SHP77 treated with DMSO at 0.1 percent for 48 hours (cell line): ENCODE results near the gene MINDY2.
"Not testable (repeated sequence)": the region's sequence is repeated elsewhere in the genome, so short reads cannot be mapped to it uniquely, and the experiment has no call there.

Experiments
- DNase-seq: peaks from one replicate; lab custom pipeline; 2025; lab: John Stamatoyannopoulos, UW

Gene MINDY2

GRCh38 chr15:58830556-58830955, 59.5 kb downstream of the MINDY2 start:
- DNase-seq: no peak

GRCh38 chr15:58833681-58834426, 62.8 kb downstream of the MINDY2 start:
- not testable (repeated sequence) for DNase-seq

DNA sequence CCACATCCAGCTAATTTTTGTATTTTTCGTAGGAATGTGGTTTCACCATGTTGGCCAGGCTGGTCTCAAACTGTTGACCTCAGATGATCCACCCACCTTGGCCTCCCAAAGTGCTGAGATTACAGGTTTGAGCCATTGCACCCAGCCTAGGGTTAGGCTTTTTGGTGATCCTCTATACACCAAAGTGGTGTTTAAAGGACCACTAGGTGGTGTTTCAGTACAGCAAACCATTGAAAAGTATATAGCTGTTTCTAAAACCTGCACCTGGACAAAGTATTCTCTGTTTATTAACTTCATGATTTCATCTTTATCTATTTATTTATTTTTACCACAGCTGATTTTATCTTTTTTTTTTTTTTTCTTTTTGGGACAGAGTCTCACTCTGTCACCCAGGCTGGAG, 68.4 kb downstream of the MINDY2 start:
- no peak for DNase-seq

DNA sequence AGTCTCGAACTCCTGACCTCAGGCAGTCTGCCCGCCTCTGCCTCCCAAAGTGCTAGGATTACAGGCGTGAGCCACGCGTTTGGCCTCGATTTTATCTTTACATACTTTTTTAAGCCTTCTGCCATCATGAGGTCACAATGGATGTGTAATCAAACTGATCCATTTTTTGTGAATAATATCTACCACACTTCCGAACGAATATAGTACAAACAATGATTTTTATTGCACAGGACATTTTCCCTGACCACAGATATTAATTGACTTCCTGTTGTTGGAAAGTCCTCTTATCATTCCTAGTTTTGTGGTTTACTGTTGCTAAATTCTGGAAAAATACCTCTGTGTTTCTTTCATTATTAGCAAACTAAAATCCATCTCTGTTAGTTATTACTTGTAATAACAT, 68.9 kb downstream of the MINDY2 start:
- DNase-seq: no peak

DNA sequence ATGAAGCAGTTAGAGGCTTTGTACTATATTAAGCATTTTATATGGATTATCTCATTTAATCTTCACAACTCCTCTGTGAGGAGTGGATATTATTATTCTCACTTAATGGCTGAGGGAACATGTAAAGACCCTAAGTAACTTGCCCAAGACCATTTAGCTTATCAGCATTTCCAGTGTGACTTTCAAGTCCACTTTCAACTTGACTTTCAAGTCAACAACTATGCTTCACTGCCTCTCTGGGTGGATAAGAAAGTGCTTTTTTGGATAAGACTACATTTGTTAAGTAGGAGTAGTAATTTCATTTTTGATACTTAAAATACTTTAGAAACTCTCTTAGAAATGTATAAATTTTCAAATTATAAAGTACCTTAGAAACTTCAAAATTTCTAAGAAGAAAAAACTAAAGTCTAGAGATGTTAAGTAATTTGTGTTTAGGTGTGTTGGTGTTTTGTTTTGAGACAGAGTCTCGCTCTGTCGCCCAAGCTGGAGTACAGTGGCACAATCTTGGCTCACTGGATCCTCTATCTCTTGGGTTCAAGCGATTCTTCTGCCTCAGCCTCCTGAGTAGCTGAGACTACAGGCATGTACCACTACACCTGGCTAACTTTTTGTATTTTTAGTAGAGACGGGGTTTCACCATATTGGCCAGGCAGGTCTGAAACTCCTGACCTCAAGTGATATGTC, 71.8 kb downstream of the MINDY2 start:
- DNase-seq: no peak

DNA sequence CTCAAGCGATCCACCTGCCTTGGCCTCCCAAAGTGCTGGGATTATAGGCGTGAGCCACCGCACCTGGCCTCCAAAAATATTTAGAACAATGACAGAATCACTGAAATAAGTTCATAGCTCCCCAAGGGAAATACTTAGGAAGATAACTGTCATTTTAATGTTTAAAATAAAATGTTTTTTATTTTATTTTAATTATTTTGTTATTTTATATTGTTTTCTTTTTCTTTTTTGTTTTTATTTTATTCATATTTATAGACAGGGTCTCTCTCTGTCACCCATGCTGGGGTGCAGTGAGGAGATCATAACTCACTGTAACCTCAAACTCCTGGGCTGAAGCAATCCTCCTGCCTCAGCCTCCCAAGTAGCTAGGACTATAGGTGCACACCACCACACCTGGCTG, 80.1 kb downstream of the MINDY2 start:
- not testable (repeated sequence) for DNase-seq

DNA sequence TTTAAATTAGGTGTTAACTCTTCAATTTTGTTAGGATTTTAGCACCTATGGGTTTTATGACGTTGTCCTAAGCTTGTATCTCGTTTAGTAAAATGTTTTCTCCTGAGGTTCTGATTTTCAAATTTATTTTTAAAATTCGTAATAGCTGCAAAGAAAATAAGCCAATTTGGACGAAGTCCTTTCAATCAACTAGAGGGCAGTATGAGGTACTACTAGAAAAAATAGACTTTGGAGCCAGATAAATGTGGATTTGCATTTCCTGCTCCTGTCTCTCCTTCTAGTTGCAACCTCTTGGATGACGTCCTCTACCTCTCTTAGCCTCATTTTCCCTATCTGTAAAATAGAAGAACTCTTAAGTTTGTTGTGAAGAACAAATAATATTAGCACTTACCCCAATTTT, 81.2 kb downstream of the MINDY2 start:
- DNase-seq: no peak

GRCh38 chr15:58854593-58854992, 83.5 kb downstream of the MINDY2 start:
- no peak for DNase-seq

GRCh38 chr15:58856086-58856485, 85.0 kb downstream of the MINDY2 start:
- no peak for DNase-seq

- DNase-seq: not testable (repeated sequence)
Measured at GRCh38 chr15:58856621-58857020, 85.5 kb downstream of the MINDY2 start.

GRCh38 chr15:58862326-58862725, 91.2 kb downstream of the MINDY2 start:
- DNase-seq: no peak

- DNase-seq: no peak
Measured at GRCh38 chr15:58864602-58865424, 93.7 kb downstream of the MINDY2 start.

- no peak for DNase-seq
Measured at GRCh38 chr15:58865425-58865880, 94.4 kb downstream of the MINDY2 start.

DNA sequence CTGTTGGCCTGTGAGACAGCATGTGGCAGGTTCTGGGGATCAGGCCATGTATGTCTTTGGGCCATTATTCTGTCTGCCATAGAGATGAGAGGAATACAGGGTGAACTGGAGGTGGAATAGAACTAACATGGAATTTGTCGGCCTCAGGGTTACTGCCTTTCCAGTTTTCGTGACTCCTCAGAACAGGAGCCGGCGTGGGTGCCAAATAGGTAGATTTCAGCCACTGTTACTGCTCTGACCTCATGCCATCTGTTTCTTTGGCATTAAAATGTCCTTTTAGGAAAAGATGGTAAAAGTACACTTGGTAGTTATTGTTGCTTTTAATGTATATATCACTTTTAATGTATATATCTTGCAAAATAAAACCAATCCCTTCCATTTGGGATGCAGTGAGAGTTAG, 96.8 kb downstream of the MINDY2 start:
- DNase-seq: no peak

DNA sequence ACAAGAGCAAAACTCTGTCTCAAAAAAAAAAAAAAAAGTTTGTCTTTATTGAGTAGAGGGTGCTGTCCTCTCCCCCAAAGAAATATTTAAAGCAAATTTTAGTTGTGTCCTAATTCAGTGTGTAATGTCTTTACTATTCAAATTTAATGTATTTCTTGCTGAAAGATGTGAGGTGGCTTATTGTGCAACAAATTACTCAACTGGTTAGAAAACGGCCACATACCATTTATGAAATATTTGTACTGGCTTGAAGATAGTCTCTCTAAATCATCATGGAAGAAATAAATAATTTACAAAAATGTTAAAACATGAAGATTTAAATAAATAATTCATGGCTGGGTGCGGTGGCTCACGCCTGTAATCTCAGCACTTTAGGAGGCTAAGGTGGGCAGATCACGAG, 99.3 kb downstream of the MINDY2 start:
- no peak for DNase-seq

- no peak for DNase-seq
Measured at GRCh38 chr15:58873267-58873666, 102.2 kb downstream of the MINDY2 start.

- DNase-seq: no peak
Measured at GRCh38 chr15:58875343-58875742, 104.2 kb downstream of the MINDY2 start.

GRCh38 chr15:58876306-58877106, 105.4 kb downstream of the MINDY2 start:
- no peak for DNase-seq

DNA sequence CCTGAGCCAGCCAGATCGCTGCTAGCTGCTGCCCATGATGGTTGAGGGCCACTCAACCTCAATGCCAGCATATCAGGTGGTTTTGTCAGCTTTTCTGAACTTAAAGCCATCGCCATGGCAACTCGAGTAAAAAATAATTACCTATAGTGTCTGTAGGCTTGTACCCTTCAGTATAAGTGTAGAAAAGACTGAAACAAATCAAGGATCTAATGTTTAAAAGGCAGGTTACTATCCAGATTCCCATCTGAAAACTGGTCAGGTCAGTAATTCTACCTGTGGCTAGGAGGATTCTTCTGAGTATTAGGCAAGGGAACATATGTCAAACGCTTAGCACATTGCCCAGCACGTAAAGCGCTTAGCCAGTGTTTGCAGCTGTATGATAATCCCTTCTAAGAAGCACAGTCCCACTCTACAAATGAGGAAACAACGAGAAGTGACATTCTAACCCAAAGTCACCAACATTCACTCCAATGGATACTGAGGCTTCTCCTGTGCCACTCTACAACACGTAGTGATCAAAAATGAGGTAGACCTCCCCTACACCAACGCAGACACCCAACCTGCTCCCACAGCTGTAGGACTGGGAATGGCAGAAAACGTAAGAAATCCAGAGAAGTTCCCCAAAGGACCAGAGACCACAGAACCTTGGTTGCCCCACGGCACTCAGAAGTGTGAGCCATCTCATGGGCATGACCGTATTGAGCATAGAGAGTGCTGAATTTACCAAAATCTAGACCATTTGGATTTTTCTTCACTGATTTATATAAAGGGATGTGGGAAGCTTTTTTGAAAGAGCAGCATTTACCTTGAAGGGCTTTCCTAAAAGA, 107.1 kb downstream of the MINDY2 start:
- DNase-seq: no peak

GRCh38 chr15:58880320-58880719, 109.2 kb downstream of the MINDY2 start:
- no peak for DNase-seq

GRCh38 chr15:58882243-58882642, 111.1 kb downstream of the MINDY2 start:
- no peak for DNase-seq
